Thymus (tissue), 11 donors: Measurements from ENCODE around the gene EME2. TPM values are rescaled to one million over a fixed set of nuclear protein-coding genes. Genes with fewer than 3 reads are reported as not detected.

Experiments
- DNase-seq, 9 donors: peaks; one replicate each; pipeline ENCODE4 v3.0.0-alpha.2; 2013; ENCODE audit warnings: low spot score in 9 of 9, low read depth in 6 of 9, missing footprints in 1 of 9
- H3K27ac ChIP-seq, 2 donors: one replicate each; pipeline ENCODE4 v1.5.1; 2013; ENCODE audit warnings: control low read depth in 1 of 2, low read depth in 1 of 2, low read length in 1 of 2, mild to moderate bottlenecking in 1 of 2, moderate library complexity in 1 of 2
- H3K27me3 ChIP-seq, 2 donors: one replicate each; pipeline ENCODE4 v1.5.1; 2013; ENCODE audit warnings: low read length in 1 of 2; ENCODE audit not compliant: control insufficient read depth in 2 of 2, insufficient read depth in 1 of 2
- H3K36me3 ChIP-seq, 2 donors: one replicate each; pipeline ENCODE4 v1.5.1; 2013; ENCODE audit warnings: low read length in 1 of 2, mild to moderate bottlenecking in 1 of 2, moderate library complexity in 1 of 2; ENCODE audit not compliant: control insufficient read depth in 2 of 2, insufficient read depth in 2 of 2
- H3K4me1 ChIP-seq, 2 donors: one replicate each; pipeline ENCODE4 v1.5.1; 2013; ENCODE audit warnings: low read length in 2 of 2; ENCODE audit not compliant: control insufficient read depth in 2 of 2, insufficient read depth in 2 of 2
- H3K4me3 ChIP-seq, 2 donors: one replicate each; pipeline ENCODE4 v1.5.1; 2013; ENCODE audit warnings: low read length in 2 of 2, control low read depth in 1 of 2, mild to moderate bottlenecking in 1 of 2
- H3K9me3 ChIP-seq, 2 donors: one replicate each; pipeline ENCODE4 v1.5.1; 2013; ENCODE audit warnings: low read length in 1 of 2, mild to moderate bottlenecking in 1 of 2; ENCODE audit not compliant: control insufficient read depth in 2 of 2, insufficient read depth in 1 of 2
- WGBS: extraction: QIAGEN DNeasy Blood & Tissue Kit; methylation state at CpG from one replicate; pipeline ENCODE4 v1.1.7; 2013; 5-methylcytosine and 5-hydroxymethylcytosine counted together
- polyA plus RNA-seq: library from polyadenylated mRNA; stranded (reverse); fragments of 200-250 nt; gene quantifications from one replicate; pipeline ENCODE4 v1.2.3, GENCODE V29; 2013
- total RNA-seq: library from RNA; stranded (reverse); fragments of 120-200 nt; gene quantifications from one replicate; pipeline ENCODE4 v1.2.4, GENCODE V29; 2013
- donor health status: healthy.

EME2 gene
- total and polyA plus RNA-seq, 2 donors, result 6.1 to 13.1 TPM

DNA sequence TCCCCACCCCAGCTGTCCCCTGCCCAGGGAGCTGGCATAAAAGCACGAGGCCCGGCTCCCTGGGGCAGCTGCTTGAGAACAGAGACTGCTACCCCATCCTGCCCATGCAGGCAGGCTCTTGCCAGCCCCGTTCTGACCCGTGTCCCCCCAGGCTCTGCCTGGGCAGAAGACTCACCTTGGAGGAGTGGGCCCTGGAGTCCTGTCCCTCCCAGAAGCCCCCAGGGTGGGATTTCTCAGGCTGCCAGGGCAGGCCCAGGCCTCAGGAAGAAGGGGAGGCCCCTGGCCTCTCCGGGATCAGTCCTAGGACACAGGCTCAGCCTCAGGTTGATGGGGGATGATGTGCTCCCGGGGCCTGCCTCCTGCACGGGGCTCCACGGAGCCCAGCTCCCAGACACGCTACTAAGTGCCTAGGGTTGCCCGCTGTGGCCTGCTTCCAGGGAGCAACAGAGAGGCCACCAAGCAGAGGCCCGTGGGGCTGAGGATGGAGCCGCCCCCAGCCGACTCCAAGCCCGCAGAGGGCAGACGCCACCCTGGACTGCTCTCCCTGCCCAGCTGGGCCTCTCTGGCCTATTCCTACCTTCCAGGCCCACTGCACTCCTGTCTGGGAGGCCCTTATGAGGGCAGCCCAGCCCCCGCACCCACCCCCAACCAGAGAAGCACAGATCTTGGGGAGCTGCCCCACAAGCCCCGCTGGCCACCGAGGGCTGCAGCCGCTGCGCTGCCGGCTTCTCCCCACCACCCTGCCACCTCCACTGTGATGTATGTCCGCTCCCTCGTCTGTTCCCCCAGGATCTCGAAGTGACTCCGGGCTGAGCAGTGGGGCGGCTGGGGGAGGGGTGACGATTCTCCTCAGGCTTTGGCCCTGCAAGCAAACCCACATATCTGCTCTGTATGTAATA is 3.0 kb upstream of the EME2 start:
- peak overlapping the region in 1 of 2 donors; percentile 42 for H3K27ac ChIP-seq
- no peaks in the 10 kb centered on the region for H3K27me3 ChIP-seq
- WGBS, result 95% methylated on average over 27 of the region's 27 CpGs
- no peak for DNase-seq
- peaks cover 49% of the 10 kb centered on the region in 2 donors for H3K36me3 ChIP-seq
- H3K9me3 ChIP-seq, result no peaks in the 10 kb centered on the region
- H3K4me1 ChIP-seq, result peaks cover 20% of the 10 kb centered on the region in 2 donors
- H3K4me3 ChIP-seq, result no peak overlapping the region

DNA sequence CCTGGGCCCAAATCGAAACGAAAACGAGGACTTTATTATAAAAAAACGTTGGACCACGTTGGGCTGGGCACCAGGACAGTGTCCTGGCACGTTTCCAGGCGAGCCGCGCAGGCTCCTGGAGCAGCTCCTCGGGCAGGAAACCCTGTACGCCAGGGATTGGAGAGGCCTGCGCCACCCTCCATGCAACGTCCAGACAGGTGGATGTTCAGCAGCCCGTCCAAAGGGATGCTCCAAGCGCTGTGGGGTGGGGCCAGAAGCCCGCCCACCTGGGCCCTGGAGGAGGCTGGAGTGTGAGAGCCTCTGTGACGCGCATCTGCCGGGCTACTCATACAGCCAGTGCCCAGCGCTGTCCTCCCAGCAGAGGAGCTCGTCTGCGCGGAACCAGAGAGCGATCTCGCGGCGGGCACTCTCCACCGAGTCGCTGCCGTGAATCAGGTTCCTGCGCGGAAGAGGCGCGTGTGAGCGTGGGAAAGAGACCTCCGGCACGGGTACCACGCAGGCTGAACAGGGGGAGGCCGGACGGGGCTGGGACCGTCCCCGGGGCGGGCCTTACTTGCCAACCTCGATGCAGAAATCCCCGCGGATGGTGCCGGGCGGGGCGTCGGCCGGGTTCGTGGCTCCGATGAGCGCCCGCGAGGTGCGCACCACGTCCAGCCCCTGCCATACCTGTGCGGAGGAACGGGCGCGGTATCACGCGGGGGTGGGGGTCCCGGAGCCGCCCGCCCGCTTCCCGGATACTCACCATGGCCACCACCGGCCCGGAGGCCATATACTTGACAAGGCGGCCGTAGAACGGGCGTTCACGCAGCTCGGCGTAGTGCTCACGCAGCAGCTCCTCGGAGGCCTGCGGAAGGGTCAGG is 2.1 kb upstream of the EME2 start:
- H3K27ac ChIP-seq, result peak overlapping the region in 1 of 2 donors; percentile 53
- H3K4me3 ChIP-seq, result peak overlapping the region; percentile 37 to 80
- H3K4me1 ChIP-seq, result peaks cover 20 to 23% of the 10 kb centered on the region in 2 donors
- WGBS, result 48% methylated on average over 81 of the region's 81 CpGs
- H3K36me3 ChIP-seq, result peaks cover 44 to 49% of the 10 kb centered on the region in 2 donors
- no peak for DNase-seq
- no peaks in the 10 kb centered on the region for H3K27me3 ChIP-seq
- H3K9me3 ChIP-seq, result no peaks in the 10 kb centered on the region

DNA sequence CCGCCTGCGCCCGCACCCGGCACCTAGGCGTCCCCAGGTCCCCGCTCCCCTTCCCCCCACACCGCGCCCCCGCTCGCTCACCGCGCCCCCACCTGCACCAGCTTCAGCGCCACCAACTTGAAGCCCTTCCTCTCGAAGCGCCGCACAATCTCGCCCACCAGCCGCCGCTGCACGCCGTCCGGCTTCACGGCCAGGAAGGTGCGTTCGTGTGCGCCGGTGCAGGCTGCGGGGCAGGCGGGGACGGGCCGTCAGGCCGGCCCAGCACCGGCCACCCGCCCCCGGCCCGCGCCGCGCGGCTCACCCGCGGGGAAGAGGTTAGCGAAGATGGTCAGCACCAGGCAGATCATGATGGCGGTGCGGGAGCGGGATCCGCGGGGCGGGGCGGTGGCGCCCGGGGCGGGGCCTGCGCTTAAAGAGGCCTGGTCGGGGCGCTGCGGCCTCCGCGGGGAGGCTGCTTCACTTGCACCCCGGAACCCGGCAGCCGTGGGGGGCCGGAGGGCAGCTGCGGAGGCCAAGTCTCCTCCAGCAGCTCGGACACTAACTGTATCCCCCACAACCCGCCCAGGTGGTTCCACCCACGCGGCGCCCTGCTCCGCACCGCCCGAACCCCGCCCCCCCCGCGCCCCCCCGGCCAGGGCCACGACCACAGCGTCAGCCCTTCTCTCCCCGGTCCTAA is 1.3 kb upstream of the EME2 start, which contains the start of gene NME3:
TSS of gene NME3 (minus strand) at position 356 of the 676 bp plus-strand sequence. CDS start at position 347, 9 bp downstream.
- no peaks in the 10 kb centered on the region for H3K9me3 ChIP-seq
- 2% methylated on average over 79 of the region's 79 CpGs for WGBS
- peaks cover 20 to 23% of the 10 kb centered on the region in 2 donors for H3K4me1 ChIP-seq
- H3K27me3 ChIP-seq, result no peaks in the 10 kb centered on the region
- DNase-seq, result peak in 5 of 9 donors; percentile 27 to 73 (median 49)
- peak within 1 kb of the TSS; percentile 53 to 66 for H3K27ac ChIP-seq
- H3K4me3 ChIP-seq, result peak within 1 kb of the TSS; percentile 75 to 80
- peaks cover 45 to 49% of the 10 kb centered on the region in 2 donors for H3K36me3 ChIP-seq

DNA sequence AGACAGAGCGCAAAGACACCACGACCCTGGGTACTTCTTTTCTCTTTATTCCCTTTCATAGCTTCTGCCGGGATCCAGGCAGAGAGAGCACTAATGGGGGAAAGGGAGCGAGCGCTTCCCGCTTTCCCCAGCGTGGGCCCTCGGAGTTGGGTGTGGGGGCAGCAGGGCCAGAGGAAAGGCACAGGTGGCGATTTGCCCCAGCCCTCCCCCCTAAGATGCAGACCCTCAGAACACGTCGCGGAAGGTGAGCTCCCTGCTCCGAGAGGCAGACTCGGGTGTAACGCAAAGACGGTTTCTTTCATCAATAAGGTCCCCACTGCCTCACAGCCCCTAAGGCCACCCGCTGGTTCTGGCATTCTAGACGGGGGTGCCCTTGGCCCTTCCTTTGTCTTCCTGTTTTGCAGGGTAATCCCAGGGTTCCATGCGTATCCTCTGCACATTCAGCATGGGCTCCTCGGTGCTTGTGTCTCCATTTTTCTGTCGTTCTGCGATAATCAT is 697 bp upstream of the EME2 start:
- peaks cover 20 to 23% of the 10 kb centered on the region in 2 donors for H3K4me1 ChIP-seq
- peak in 2 of 9 donors; percentile 15 to 21 for DNase-seq
- H3K4me3 ChIP-seq, result peak overlapping the region; percentile 75 to 80
- peaks cover 48 to 49% of the 10 kb centered on the region in 2 donors for H3K36me3 ChIP-seq
- H3K9me3 ChIP-seq, result no peaks in the 10 kb centered on the region
- WGBS, result 38% methylated on average over 22 of the region's 22 CpGs
- H3K27ac ChIP-seq, result peak overlapping the region; percentile 46 to 66
- no peaks in the 10 kb centered on the region for H3K27me3 ChIP-seq

DNA sequence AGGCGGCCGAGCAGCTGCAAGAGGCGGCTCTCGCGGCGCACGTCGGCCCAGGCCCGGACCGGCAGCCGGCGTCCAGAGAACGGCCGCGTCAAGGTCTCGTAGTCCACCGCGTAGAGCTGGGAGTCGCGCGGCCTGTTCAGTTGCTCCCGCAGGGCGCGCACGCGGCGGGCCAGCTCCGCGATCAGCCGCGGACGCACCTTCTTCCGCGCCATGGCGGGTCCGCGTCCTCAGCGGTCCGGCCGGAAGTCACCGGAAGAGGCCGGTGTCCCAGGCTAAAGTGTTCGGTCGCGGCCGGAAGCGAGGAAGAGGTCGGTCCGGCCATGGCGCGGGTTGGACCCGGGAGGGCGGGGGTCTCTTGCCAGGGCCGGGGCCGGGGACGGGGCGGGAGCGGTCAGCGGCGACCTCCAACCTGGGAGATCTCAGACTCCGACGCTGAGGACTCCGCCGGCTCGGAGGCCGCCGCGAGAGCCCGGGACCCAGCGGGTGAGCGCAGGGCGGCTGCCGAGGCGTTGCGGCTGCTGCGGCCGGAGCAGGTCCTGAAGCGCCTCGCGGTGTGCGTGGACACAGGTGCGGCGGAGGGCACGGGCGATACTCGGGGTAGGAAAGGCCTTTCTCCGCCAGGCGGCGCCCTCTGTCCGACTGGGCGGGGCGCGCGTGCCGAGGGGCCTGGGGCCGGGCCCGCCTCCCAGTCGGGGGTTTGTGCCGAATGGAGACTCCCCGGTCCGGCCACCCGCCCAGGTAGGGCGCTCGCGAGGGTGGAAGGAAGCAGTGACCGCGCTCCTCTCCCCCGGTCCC is 495 bp downstream of the EME2 start, which contains the start of gene MRPS34:
TSS of gene MRPS34 (minus strand) at position 227 of the 795 bp plus-strand sequence. CDS start at position 212, 15 bp downstream.
- Histone ChIP-seq H3K4me1 (peaks cover 20 to 23% of the 10 kb centered on the region in 2 donors), H3K9me3 (no peaks in the 10 kb centered on the region), H3K4me3 (peak within 1 kb of the TSS; percentile 75 to 80), H3K27me3 (no peaks in the 10 kb centered on the region), H3K36me3 (peaks cover 48 to 49% of the 10 kb centered on the region in 2 donors), H3K27ac (peak within 1 kb of the TSS; percentile 66 to 83)
- DNase-seq, result peak in 8 of 9 donors; percentile 33 to 87 (median 71)
- under 1% methylated on average over 108 of the region's 108 CpGs for WGBS

DNA sequence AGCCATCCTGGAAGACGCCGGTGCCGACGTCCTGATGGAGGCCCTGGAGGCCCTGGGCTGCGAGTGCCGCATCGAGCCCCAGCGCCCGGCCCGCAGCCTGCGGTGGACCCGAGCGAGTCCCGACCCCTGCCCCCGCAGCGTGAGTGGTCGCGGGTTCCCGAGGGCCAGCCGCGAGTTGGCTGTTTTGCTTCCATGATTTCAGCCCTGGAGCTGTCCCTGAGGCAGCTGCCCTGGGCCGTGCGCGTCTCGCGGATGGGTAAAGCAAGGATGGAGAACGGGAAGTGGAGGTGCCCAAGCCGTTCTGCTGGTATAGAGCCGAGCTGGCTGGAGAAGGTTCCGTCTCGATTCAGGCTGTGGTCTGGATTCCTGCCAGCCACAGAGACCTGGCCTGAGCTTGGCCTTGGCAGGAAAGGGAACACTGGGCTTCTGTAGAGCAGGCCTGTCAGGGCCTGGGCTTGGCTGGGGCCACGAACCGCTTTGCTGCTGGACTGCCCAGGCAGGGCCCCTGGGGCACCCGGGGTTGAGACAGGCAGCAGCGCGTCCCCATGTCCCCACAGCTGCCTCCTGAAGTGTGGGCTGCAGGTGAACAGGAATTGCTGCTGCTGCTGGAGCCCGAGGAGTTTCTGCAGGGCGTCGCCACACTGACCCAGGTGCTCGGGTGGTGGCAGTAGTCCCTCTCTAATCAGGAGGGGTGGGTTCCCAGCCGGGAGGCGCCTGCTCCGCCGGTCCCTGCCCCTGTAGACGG is 1.3 kb downstream of the EME2 start:
- DNase-seq, result peak in 2 of 9 donors; percentile 20 to 47
- H3K4me3 ChIP-seq, result peak overlapping the region; percentile 75 to 80
- peak overlapping the region in 1 of 2 donors; percentile 43 for H3K27ac ChIP-seq
- H3K9me3 ChIP-seq, result no peaks in the 10 kb centered on the region
- H3K4me1 ChIP-seq, result peaks cover 20 to 23% of the 10 kb centered on the region in 2 donors
- WGBS, result 19% methylated on average over 45 of the region's 45 CpGs
- H3K36me3 ChIP-seq, result peaks cover 47 to 49% of the 10 kb centered on the region in 2 donors
- H3K27me3 ChIP-seq, result no peaks in the 10 kb centered on the region

DNA sequence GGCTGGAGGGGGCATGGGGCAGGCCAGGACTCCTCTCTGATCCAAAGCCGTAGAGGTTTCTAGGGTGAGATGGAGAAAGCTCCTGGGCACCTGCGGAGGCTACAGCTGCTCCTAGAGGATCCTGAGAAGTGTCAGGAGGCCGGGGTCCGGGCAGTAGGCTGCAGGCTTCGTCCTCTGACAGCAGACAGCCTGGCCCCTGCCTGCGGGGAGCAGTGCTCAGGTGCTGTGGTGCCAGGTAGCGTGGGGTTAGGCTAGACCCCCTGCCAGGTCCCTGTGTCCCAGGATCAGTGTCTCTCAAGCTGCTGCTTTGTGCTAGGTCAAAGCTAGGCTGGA is 1.8 kb downstream of the EME2 start:
- WGBS, result 99% methylated on average over 7 of the region's 7 CpGs
- DNase-seq, result no peak
- Histone ChIP-seq H3K4me3 (peak overlapping the region in 1 of 2 donors; percentile 75), H3K27ac (no peak overlapping the region), H3K27me3 (no peaks in the 10 kb centered on the region), H3K9me3 (no peaks in the 10 kb centered on the region), H3K36me3 (peaks cover 48 to 49% of the 10 kb centered on the region in 2 donors), H3K4me1 (peaks cover 20 to 23% of the 10 kb centered on the region in 2 donors)
